Adrenal gland (tissue), 12 donors: Measurements from ENCODE around the gene NELFCD. TPM values are rescaled to one million over a fixed set of nuclear protein-coding genes. Genes with fewer than 3 reads are reported as not detected.
A peak's percentile ranks its signal among the peaks of the same experiment; 100 is the strongest.

Experiments used
- DNase-seq, 7 donors: peaks; one replicate each; pipeline ENCODE4 v3.0.0-alpha.2; 2019 to 2020
- H3K27ac ChIP-seq, 5 donors: fragments of 200-600 bp; sonication (generic) in 4 of 5; 1 replicate in 3 of 5; 2 replicates in 2 of 5; pipeline versions ENCODE4 v1.5.1 to v1.8.0; 2016 to 2020; ENCODE audit warnings: mild to moderate bottlenecking in 1 of 5
- H3K27me3 ChIP-seq: fragments of 200-600 bp; 2 replicates; pipeline ENCODE4 v1.8.0; 2021
- H3K36me3 ChIP-seq, 2 donors: fragments of 200-600 bp; replicated peaks in 1 of 2; 1 replicate in 1 of 2; 2 replicates in 1 of 2; pipeline versions ENCODE4 v1.5.1 to v1.8.0; 2018 to 2022
- H3K4me1 ChIP-seq, 2 donors: fragments of 200-600 bp; replicated peaks in 1 of 2; 1 replicate in 1 of 2; 2 replicates in 1 of 2; pipeline versions ENCODE4 v1.5.1 to v1.8.0; 2018 to 2021
- H3K4me3 ChIP-seq, 4 donors: fragments of 200-600 bp; sonication (generic) in 3 of 4; one replicate each; pipeline ENCODE4 v1.5.1; 2016 to 2018
- H3K9me3 ChIP-seq, 3 donors: fragments of 200-600 bp; sonication (generic) in 1 of 3; replicated peaks in 1 of 3; 1 replicate in 2 of 3; 2 replicates in 1 of 3; pipeline versions ENCODE4 v1.5.1 to v1.8.0; 2016 to 2021
- POLR2A ChIP-seq, 2 donors: fragments of 450-650 bp; IDR thresholded peaks; one replicate each; pipeline ENCODE4 v1.6.1; 2017; ENCODE audit warnings: antibody characterized with exemption in 2 of 2, mild to moderate bottlenecking in 2 of 2, moderate library complexity in 1 of 2
- WGBS, 4 donors: extraction: QIAGEN DNeasy Blood & Tissue Kit in 2 of 4; methylation state at CpG; one replicate each; pipeline versions ENCODE4 v1.1.5 to v1.1.7; 2013 to 2017; 5-methylcytosine and 5-hydroxymethylcytosine counted together
- intact Hi-C, 2 donors: fragments of 100-400 bp; cut with DNase I; formaldehyde crosslinking; loops; one replicate each; pipeline versions ENCODE4 v1.14.1 to v1.15.0; 2022 to 2023
- polyA plus RNA-seq, 3 donors: library from polyadenylated mRNA; stranded (reverse); fragments of 200-250 nt in 2 of 3; fragments of 350-450 nt in 1 of 3; fragmentation: Illumina TruSeq in 1 of 3; extraction: RNeasy Lipid Tissue Mini Kit (QIAGEN cat#74804) in 1 of 3; gene quantifications; one replicate each; pipeline ENCODE4 v1.2.3, GENCODE V29; 2013 to 2014
- total RNA-seq, 9 donors: library from RNA; depleted of rRNA in 4 of 9; stranded (reverse); fragments of >200 nt in 4 of 9; fragments of 120-200 nt in 1 of 9; fragmentation: NEBNext Ultra II Directional in 1 of 9; extraction: Animal tissue kit (Norgen Biotek cat#: 25700) in 1 of 9; gene quantifications; one replicate each; pipeline versions ENCODE4 v1.1.0 to v1.2.4, GENCODE V29; 2013 to 2023
- TF ChIP-seq, protein P1 (sequence below), 6 experiments: fragments of 450-650 bp in 4 of 6; fragments of 200-600 bp in 2 of 6; sonication (generic) in 1 of 6; IDR thresholded peaks; 1 replicate in 5 of 6; 2 replicates in 1 of 6; pipeline versions ENCODE4 v1.5.1 to v1.8.0; 2016 to 2021; ENCODE audit warnings: antibody characterized with exemption in 6 of 6, mild to moderate bottlenecking in 2 of 6, moderate library complexity in 1 of 6
- donor health status: healthy with polysubstance abuse.
- donor health status: Bipolar disorder and iron deficiency.
- donor health status: DM: yes; HTN: yes; CAD: no.
- donor health status: DM: no; HTN: no; CAD: no.
- donor health status: DM: no; HTN: no; CAD: no.
- donor health status: DM: yes; HTN: yes; CAD: no.

NELFCD gene
- total and polyA plus RNA-seq, 12 donors, result 47.1 to 107 (median 75.0) TPM

DNA sequence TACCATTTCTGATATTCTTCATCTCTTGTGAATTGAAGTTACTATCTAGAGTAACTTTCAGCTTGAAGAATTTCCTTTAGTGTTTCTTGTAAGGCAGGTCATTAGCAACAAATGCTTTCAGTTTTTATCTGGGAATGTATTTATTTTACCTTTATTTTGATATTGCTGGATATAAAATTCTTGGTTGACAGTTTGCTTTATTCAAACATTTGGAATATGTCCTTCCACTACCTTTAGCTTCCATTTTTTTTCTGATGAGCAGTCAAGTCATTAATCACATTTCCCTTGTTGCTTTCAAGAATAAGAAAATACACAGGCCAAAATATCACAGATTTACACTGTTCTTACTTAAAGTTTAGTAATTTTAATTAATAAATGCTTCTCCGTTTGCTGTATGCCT, 5.7 kb upstream of the NELFCD start:
- no peak for TF ChIP-seq POLR2A (IDR thresholded peaks at IDR 0.05)
- TF ChIP-seq, protein P1, sequence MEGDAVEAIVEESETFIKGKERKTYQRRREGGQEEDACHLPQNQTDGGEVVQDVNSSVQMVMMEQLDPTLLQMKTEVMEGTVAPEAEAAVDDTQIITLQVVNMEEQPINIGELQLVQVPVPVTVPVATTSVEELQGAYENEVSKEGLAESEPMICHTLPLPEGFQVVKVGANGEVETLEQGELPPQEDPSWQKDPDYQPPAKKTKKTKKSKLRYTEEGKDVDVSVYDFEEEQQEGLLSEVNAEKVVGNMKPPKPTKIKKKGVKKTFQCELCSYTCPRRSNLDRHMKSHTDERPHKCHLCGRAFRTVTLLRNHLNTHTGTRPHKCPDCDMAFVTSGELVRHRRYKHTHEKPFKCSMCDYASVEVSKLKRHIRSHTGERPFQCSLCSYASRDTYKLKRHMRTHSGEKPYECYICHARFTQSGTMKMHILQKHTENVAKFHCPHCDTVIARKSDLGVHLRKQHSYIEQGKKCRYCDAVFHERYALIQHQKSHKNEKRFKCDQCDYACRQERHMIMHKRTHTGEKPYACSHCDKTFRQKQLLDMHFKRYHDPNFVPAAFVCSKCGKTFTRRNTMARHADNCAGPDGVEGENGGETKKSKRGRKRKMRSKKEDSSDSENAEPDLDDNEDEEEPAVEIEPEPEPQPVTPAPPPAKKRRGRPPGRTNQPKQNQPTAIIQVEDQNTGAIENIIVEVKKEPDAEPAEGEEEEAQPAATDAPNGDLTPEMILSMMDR (IDR thresholded peaks at IDR 0.05), result no peak
- DNase-seq, result no peak
- Histone ChIP-seq H3K4me3 (no peak overlapping the region), H3K27ac (no peak overlapping the region), H3K27me3 (no peaks in the 10 kb centered on the region), H3K4me1 (no peaks in the 10 kb centered on the region), H3K9me3 (peaks cover 0 to 5% (median 0%) of the 10 kb centered on the region in 3 donors), H3K36me3 (no peaks in the 10 kb centered on the region)
- 88 to 100% (median 96%) methylated on average over 1 of the region's 1 CpG for WGBS, 4 donors
- intact Hi-C loops, result no loop called here

DNA sequence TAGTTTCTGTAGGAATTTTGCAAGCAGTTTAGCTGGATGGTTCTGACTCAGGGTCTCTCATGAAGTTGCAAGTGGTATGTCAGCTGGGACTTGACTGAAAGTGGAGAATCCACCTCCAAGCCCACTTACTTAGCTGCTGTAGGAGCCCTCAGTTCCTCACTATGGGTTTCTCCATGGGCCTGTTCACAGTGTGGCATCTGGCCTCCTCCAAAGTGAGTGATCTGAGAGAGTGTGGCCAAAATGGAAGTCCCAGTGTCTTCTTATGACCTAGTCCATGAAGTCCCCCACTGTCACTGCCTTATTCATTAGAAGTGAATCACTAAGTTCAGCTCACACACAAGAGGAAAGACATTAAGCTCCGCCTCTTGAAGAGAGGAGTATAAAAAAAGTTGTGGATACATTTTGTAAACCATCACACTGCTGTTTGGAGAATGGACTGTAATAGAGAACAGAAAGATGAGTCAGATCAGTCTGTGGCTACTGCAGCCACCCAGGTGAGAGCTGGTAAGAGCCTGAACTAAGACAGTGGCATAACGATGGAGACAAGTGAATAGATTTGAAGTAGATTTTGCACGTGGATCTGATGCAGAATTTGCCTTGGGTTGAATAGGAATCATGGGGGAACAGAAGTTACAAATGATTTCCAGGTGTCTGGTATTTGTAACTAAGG, 4.9 kb upstream of the NELFCD start:
- no peaks in the 10 kb centered on the region for H3K27me3 ChIP-seq
- intact Hi-C loops, result no loop called here
- no peak overlapping the region for H3K4me3 ChIP-seq
- peaks cover 0 to 5% (median 0%) of the 10 kb centered on the region in 3 donors for H3K9me3 ChIP-seq
- H3K4me1 ChIP-seq, result no peaks in the 10 kb centered on the region
- no peak for DNase-seq
- no peak overlapping the region for H3K27ac ChIP-seq
- H3K36me3 ChIP-seq, result no peaks in the 10 kb centered on the region
- no peak for TF ChIP-seq POLR2A (IDR thresholded peaks at IDR 0.05)
- TF ChIP-seq, protein P1 (IDR thresholded peaks at IDR 0.05), result no peak
- WGBS, 4 donors, result 81 to 89% (median 89%) methylated on average over 3 of the region's 3 CpGs

GRCh38 chr20:58978351-58979190, 2.5 kb upstream of the NELFCD start:
- intact Hi-C loops, result no loop called here
- 76 to 79% (median 77%) methylated on average over 6 of the region's 6 CpGs for WGBS, 4 donors
- Histone ChIP-seq H3K4me1 (peaks cover under 1 to 16% of the 10 kb centered on the region in 2 donors), H3K36me3 (no peaks in the 10 kb centered on the region), H3K27ac (no peak overlapping the region), H3K9me3 (peaks cover 0 to 5% (median 0%) of the 10 kb centered on the region in 3 donors), H3K4me3 (no peak overlapping the region), H3K27me3 (no peaks in the 10 kb centered on the region)
- DNase-seq, result no peak
- no peak for TF ChIP-seq POLR2A (IDR thresholded peaks at IDR 0.05)
- TF ChIP-seq, protein P1 (IDR thresholded peaks at IDR 0.05), result no peak

- TF ChIP-seq POLR2A (IDR thresholded peaks at IDR 0.05), result no peak
- TF ChIP-seq, protein P1 (IDR thresholded peaks at IDR 0.05), result no peak
- Histone ChIP-seq H3K36me3 (peaks cover 0 to 10% of the 10 kb centered on the region in 2 donors), H3K4me3 (peak overlapping the region in 3 of 4 donors; percentile 36 to 99 (median 38)), H3K9me3 (no peaks in the 10 kb centered on the region), H3K4me1 (peaks cover 4 to 21% of the 10 kb centered on the region in 2 donors), H3K27ac (peak overlapping the region in 3 of 5 donors; percentile 53 to 92 (median 58)), H3K27me3 (no peaks in the 10 kb centered on the region)
- 18 to 45% (median 34%) methylated on average over 14 to 29 of the region's 29 CpGs for WGBS, 4 donors
- peak in 2 of 7 donors; percentile 16 for DNase-seq
- intact Hi-C loops, result loop anchor here (5.0 to 10.0 kb wide), 3 partner anchors 53 to 107 kb away; partner anchors contain the start of gene ATP5F1E (in 1 of the 2)
Measured at GRCh38 chr20:58981628-58982364, 740 bp downstream of the NELFCD start.
